HG03558 (cell line): Measurements from ENCODE around the gene SPRED2.

Source experiments
- ATAC-seq: cut with Tn5 transposase; IDR thresholded peaks from one replicate; pipeline ENCODE4 v1.9.1; 2021; ENCODE audit warnings: moderate number of reproducible peaks; ENCODE audit not compliant: unreplicated experiment; ENCODE audit errors: extremely low read depth

SPRED2 gene, protein sequence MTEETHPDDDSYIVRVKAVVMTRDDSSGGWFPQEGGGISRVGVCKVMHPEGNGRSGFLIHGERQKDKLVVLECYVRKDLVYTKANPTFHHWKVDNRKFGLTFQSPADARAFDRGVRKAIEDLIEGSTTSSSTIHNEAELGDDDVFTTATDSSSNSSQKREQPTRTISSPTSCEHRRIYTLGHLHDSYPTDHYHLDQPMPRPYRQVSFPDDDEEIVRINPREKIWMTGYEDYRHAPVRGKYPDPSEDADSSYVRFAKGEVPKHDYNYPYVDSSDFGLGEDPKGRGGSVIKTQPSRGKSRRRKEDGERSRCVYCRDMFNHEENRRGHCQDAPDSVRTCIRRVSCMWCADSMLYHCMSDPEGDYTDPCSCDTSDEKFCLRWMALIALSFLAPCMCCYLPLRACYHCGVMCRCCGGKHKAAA

DNA sequence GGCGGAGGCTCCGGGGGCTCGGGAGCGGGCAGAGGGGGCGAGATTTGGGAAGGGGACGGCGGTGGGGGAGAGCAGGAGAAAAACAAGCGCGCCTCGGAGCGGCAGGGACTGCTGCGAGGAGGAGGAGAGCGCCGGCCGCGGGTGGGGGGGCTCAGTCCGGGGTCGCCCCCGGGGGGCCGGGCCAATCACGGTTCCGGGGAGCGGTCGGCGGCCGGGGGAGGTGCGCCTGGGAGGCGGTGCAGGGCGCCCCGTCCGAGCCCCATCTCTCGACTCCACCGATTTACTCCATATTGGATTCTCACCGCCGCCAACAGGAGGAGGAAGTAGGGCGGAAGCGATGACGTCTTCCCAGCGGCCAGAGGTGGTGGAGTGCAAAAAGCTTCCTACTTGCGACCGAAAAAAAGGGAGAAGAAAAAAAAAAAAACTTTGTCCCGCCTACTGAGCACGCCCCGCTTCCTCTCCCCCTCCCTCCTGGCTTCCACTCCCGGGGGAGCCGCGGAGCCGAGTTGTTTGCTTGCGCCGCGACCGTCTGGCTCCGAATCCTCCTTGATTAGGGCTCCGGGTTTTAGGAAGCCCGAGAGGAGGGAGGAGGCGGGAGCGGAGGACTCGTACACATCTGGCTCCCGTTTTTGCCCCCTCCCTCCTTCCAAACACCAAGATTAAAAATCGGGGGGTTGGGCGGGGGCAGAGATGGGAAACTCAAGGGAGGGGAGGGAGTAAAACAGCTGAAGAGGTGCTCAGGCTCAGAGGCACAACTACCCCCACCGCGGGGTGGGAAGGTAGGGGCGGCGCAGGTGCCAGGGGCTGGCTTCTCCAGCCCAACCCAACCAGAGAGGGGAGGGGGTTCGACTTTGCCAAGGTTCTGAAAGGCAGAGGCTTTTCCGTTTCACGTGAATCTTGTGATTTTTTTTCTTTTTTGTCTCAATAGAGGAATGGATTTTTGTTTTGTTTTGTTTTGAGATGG, at the start of gene SPRED2:
Gene SPRED2 (minus strand): TSS at position 373 of the 964 bp plus-strand sequence. CDS start 612 bp downstream, outside the sequence.
- no peak for ATAC-seq

DNA sequence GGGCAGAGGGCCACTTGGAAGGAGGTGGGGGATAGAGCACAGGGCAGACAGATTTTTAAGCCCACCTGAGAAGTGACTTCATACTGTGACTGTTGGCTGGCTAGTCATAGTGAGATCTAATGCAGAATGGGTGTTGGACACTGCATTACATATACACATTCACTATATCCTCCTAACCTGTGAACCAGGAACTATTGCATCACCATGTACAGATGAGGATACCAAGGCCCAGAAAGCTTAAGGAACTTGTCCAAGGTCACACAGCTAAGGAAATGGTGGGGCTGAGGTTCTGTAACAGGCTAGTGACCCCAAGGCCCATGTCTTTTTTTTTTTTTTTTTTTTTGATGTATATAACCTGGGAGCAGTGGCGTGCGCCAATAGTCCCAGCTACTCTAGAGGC, 49.6 kb upstream of the SPRED2 start:
- ATAC-seq: no peak

DNA sequence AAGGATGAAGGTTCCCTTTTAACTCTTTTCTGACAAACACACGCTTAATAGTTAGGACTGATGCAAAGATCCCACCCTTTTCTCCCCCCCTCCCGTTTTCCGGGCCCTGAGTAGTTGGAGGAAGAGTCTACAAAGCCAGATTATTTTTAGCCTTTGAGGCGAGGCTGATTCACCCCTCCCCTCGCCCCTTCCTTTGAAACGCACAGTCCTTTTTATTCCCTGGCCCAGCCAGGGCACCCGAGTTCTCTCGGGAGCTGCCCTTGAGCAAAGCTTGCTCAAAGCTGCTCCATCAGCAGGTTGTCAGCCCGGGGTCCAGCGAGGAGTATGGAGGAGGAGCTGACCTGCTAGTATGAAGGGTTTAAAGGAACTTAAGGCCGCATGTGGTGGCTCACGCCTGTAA, 47.1 kb upstream of the SPRED2 start:
- ATAC-seq: no peak

DNA sequence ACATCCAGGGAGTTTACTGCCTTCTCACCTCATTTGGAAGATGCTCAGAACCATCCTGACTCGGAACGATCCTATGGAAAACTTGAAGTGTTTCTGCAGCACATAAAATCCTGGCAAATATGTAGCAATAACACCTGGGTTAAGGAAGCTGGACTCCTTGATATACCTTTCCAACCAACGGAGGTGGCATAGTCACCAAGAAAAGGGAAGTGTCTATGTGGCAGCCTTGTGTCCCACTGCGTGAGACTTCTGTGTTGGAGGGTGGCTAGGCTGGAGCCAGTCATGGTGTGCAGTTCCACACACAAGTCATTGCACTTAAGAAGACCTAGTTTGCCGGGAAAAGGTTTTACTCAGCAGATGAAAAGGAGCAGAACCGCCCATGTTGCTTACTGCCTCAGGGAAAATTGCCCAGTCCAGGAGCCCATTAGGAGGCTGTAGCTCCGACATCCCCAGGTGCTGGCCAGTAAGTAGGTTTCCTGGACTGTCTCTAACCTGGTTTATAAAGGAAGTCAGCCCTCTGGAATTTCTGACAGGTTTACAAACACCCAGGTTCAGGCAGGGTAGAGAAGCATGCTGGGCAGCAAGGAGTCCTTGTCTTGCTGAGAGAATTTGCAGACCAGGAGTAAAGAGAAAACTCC, 46.2 kb upstream of the SPRED2 start:
- no peak for ATAC-seq

DNA sequence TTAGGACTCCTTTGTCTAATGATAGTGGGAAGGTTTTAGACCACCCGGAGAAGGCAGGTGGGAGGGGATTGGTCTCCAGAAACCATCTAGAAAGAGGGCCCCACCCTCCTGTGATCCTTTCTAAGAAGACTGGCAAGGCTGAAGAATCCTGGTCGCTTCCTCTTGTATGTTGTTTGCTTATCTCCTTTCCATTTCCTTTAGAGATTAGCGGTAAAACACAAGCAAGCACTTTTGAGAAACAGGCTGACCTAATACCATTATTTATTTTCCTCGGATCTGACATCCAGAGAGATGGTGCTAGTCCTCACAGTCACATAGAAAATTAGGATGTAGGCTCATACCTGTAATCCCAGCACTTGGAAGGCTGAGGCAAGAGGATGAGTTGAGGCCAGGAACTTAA, 45.2 kb upstream of the SPRED2 start:
- no peak for ATAC-seq

DNA sequence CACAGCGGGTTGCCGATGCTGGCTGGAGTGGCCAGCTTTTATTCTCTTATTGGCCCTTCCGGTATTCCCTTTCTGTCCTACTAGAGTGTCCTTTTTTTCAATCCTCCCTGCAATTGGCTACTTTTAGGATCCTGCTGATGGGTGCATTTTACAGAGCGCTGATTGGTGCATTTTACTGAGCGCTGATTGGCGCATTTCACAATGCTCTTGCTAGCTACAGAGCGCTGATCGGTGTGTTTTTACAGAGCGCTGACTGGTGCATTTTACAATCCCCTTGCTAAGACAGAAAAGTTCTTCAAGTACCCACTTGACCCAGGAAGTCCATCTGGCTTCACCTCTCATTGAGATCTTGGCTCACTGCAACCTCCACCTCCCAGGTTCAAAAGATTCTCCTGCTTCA, 44.4 kb upstream of the SPRED2 start:
- ATAC-seq: no peak

DNA sequence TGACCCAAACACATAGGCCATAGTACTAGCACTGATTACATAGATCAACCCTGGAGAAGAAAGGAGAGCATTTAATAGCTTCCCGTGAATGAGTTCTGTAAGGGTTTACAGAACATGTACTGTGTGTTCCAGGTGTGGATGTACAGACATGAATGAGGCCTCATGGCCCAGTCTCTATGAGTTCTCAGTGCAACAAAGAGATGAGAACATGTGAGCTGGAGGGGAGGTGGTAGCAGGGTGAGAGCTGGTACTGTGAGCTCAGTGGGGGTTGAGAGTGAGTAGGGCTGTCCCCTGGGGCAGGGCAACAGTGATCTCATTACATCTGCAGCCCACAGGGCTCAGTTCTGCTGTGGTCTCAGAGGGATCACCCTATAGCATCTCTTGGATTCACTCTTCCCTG, 42.6 kb upstream of the SPRED2 start:
- no peak for ATAC-seq

DNA sequence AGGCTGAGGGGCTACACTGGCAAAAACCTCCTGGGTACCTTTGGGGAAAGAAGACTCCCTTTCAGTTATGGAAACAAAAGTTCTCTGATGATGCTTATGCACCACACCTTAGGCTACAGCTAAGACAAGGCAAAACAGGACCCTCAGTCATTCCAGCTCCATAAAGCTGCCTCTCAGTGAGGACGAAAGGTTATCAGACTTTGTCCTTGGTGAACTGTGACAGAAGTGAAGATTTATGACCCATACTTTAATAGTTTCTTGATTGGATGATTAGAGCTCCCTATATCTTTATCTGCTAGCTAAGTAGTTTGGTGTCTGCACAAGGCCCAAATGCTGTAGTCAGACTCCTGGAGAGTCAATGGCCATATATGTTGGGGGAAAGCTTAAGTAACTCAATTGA, 40.6 kb upstream of the SPRED2 start:
- ATAC-seq: no peak

DNA sequence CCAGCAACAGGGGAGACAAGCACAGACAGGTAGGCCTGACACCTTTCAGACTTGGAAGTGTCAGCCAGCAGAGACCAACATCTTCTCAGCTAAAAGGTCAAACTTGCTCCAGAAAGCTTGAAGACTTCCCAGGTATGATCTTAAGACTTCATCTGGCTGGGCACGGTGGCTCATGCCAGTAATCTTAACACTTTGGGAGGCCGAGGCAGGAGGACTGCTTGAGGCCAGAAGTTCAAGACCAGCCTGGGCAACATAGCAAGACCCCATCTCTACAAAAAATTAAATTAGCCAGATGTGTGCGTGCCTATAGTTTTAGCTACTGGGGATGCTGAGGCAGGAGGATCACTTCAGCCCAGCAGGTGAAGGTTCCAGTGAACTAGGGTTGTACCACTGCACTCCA, 39.0 kb upstream of the SPRED2 start:
- no peak for ATAC-seq

DNA sequence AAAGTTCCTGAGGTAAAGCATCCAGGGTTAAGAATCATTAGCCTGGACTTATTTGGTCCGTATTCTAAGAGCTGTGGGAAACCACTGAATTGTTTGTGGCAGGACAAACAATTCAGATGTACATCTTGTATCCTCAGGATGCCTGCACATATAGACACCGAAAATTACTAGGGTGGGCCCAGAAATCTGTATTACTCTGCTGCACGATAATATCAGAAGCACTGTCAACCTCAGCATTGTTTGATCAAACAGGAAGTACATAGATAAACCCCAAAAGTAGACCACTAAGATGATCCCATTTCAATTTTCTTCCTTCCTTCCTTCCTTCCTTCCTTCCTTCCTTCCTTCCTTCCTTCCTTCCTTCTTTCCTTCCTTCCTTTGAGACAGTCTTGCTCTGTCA, 34.2 kb upstream of the SPRED2 start:
- ATAC-seq: no peak

DNA sequence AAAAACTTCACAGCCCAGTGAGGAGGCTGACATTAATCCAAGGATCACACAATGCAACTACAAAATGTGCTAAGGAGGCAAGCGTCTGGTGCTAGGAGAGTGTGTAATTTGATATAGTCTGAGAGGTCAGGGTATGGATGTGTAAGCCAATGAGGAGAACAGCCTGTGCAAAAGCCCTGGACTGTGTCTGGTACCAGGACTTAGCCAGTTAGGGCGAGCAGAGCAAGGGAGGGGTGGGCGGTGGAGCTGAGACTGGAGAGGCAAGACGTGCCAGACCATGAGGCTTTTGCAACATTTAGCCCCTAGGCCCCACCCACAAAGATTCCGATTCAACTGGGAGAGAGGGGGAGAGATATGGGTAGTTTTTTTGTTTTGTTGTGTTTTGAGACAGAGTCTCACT, 33.5 kb upstream of the SPRED2 start:
- ATAC-seq: no peak

DNA sequence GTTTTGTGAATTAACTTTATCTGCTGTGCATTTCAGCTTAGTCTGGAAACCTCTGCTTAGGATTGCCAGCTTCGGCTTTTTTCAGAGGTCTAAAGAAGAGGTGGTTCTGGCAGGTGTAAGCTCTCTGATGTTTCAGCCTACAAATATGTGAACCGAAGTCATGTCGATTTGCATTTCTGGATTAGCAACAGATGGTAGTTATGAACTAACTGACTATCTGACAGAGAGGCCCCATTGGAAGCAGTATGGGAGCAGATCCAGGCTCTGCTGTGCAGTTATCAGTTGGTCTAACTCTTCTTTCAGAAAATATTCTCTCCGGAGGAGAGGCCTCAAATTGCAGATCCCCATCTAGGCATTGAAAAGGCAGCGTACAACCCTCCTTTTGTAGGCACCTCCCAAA, 32.7 kb upstream of the SPRED2 start:
- ATAC-seq: no peak

DNA sequence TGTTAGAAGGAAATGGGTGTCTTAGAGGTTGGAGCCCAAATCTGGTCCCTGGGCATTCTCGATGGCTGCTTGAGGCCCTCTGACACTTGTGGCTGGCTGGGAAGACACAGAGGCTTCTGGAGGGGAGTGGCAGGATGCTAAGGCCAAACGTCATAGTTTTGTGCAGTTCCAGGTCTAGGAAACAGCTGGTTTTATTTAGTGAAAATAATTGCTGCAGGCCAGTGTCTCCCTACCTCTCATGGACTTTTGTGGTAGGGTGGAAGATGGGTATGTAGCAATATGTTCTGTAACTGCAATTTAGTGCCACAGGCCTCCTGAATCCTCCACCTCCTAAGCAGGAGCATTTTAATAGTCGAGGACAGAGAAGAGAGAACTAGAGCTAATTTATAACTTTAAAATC, 32.2 kb upstream of the SPRED2 start:
- no peak for ATAC-seq

DNA sequence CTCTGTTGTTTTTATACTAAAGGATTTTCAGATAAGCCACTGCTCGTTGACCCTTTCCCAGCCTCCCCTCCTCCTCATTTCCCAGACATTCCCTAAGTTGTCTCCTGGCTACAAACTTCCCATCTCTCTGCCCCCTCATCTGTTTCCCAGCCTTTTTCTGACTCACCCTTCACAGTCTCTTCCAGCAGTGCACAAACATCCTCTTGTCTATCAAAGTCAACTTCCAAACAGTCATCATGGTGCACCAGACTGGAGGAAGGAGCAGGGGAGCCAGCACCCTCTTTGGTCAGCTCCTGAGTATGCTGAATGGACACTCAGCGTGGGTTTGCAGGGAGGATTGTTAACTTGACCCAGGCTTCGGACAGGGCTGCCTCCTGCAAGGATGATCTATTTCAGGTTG, 26.6 kb upstream of the SPRED2 start:
- ATAC-seq: no peak

DNA sequence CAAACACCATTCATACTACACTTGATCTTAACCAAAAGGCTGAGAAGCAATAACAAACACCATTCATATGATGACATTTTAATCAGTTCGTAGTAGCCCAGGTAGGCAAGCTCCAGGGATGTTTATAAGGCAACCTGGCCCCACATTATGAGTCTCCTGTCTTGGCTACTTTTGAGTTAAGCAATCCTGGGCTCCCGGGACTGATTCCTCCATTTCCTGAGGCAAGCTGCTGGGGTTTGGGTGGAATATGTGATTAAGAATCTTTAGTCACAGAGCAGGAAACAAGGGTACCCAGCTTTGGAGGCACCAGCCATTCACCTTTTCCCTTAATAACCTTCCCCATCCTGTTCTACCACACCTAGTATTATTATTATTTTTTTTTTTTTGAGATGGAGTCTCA, 24.5 kb upstream of the SPRED2 start:
- ATAC-seq: no peak

DNA sequence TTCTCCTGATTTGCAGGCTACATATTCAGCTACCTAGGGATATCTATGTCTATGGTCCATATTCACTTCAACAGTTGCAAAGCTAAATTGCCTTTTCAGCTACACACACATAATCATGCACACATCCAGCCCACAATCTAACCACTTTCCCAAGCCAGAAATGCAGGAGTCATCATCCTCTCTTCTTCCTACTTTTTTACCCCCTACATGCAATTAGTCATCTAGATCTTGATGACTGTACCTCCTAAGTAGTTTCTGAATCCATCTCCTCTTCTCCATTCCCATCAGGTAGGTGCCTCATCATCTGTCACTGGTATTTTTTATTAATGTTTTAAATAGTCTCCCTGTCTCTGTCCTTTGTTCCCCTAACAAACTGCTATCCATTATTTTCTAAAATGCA, 23.7 kb upstream of the SPRED2 start:
- no peak for ATAC-seq

DNA sequence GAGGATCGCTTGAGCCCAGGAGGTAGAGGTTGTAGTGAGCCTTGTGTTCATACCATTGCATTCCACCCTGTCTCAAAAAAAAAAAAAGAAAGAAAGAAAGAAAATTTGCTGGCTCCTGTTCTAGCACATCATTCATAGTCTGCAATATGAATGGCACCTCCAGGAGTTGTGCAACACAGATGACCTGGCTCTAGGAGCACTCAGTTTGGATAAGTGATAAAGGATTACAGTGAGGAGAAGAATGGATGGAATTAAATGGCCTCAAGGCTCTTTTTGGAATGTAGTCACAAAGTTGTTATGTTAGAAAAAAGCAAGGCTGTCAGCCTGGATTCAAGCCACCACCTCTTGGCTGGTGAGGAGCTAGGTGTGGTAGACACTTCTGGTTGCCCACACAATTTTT, 21.5 kb upstream of the SPRED2 start:
- no peak for ATAC-seq

DNA sequence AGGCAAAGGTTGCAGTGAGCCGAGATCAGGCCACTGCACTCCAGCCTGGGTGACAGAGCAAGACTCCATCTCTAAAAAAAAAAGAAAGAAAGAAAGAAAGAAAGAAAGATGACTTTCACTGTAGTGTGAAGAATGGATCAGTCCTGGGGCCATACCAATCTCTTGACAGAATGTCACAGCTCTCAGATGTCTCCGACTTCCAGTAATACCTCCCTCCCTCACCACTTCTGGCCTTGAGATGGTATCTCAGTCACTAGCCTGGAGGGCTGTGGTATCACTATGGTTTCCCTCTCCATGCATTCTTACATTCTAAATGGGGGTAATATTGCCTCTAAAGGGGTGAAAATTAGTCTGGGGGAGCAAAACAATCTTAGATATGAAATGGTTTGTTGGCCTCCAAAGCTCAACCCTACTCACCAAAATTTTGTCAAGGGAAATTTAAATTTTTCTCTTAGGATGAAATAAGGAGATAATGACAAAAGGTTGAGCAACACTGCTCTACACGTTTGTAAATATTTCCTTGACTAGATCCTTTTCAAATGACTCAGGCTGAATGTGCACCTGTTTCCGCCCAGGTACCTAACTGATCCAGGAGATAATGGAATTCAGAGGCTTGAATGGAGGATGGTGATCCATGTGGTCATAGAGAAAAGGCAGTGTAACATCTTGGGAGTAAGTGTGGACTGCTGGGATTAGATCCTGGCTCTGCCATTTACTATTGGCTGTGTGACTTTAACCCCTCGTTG, 19.9 kb upstream of the SPRED2 start:
- ATAC-seq: no peak

DNA sequence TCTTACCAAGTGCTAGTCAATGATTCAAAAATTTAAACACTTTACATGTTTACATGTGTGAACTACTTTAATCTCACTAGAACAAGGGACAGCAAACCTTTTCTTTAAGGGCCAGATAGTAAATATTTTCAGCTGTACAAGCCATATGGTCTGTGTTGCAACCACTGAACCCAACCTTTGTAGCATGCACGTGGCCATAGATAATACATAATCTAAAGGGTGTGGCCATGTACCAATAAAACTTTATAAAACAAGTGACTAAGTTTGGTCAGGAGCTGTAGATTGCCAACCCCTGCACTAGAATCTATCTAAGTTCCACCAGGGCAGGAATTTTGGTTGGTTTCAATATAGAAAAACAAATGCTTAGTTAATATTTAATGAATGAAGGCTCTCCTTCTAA, 18.4 kb upstream of the SPRED2 start:
- no peak for ATAC-seq

DNA sequence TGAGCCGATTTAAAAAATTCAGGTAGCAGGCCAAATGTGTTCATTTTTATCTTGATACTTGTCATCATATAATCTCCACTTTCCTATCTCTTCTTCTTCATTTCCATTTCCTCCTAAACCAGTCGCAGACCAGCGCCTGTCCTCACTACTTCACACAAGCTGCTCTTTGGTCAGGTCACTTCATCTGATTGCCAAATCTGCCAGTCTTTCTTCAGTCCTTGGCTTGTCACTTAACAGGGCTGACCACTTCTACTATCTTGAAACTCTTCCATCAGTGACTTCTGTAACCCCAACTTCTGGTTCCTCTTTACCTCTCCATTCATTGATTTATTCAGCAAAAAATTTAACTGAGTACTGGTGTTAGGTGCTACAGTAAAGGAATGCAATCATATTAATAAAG, 18.0 kb upstream of the SPRED2 start:
- ATAC-seq: no peak
